Osteoblast (primary cell): ENCODE measurements around the gene CLDN18. TPM values are rescaled to one million over a fixed set of nuclear protein-coding genes. Genes with fewer than 3 reads are reported as not detected.
A peak's percentile ranks its signal among the peaks of the same experiment; 100 is the strongest.

Source experiments
- DNase-seq: peaks from one replicate; pipeline ENCODE4 v3.0.0; 2011; ENCODE audit warnings: low spot score, mixed read lengths; ENCODE audit not compliant: insufficient read length; ENCODE audit errors: missing footprints
- H2AFZ ChIP-seq: 2 replicates; pipeline ENCODE4 v1.6.0; 2011; ENCODE audit warnings: mild to moderate bottlenecking, low read length
- H3K27ac ChIP-seq: 2 replicates; pipeline ENCODE4 v1.5.1; 2011; ENCODE audit warnings: mild to moderate bottlenecking, low read depth, low read length, moderate library complexity
- H3K27me3 ChIP-seq: 2 replicates; pipeline ENCODE4 v1.6.0; 2012; ENCODE audit warnings: mild to moderate bottlenecking, control low read depth, inconsistent platforms, low read length, moderate library complexity; ENCODE audit not compliant: insufficient read depth
- H3K36me3 ChIP-seq: 2 replicates; pipeline ENCODE4 v1.5.1; 2011; ENCODE audit warnings: mild to moderate bottlenecking, low read length, control low read depth, moderate library complexity; ENCODE audit not compliant: insufficient read depth
- H3K4me1 ChIP-seq: 2 replicates; pipeline ENCODE4 v1.5.1; 2011; ENCODE audit warnings: mild to moderate bottlenecking, low read length, control low read depth, moderate library complexity; ENCODE audit not compliant: insufficient read depth
- H3K4me2 ChIP-seq: 2 replicates; pipeline ENCODE4 v1.6.0; 2011; ENCODE audit warnings: mild to moderate bottlenecking, low read length; ENCODE audit not compliant: insufficient read depth
- H3K4me3 ChIP-seq: fragments of 200-600 bp; sonication (generic); 3 replicates; pipeline ENCODE4 v1.5.1; 2012; ENCODE audit warnings: mild to moderate bottlenecking, low read length, inconsistent platforms; ENCODE audit not compliant: insufficient read depth
- H3K79me2 ChIP-seq: 2 replicates; pipeline ENCODE4 v1.6.0; 2012; ENCODE audit warnings: mild to moderate bottlenecking, low read length, control low read depth, inconsistent platforms; ENCODE audit not compliant: insufficient read depth
- H3K9me3 ChIP-seq: 2 replicates; pipeline ENCODE4 v1.5.1; 2011; ENCODE audit warnings: low read depth, low read length, control low read depth
- H4K20me1 ChIP-seq: 2 replicates; pipeline ENCODE4 v1.6.0; 2012; ENCODE audit warnings: mild to moderate bottlenecking, low read length, control low read depth; ENCODE audit not compliant: insufficient read depth
- total RNA-seq: library from RNA; depleted of rRNA; stranded (reverse); fragments of >200 nt; gene quantifications from 2 replicates; pipeline ENCODE4 v1.2.3, GENCODE V29; 2012
- TF ChIP-seq, protein P1 (sequence below): IDR thresholded peaks from 2 replicates; pipeline ENCODE4 v1.5.1; 2011; ENCODE audit warnings: mild to moderate bottlenecking, low read depth, low read length, moderate library complexity; ENCODE audit errors: extremely low read depth

Gene CLDN18
- total RNA-seq, 1 donor, result not detected

DNA sequence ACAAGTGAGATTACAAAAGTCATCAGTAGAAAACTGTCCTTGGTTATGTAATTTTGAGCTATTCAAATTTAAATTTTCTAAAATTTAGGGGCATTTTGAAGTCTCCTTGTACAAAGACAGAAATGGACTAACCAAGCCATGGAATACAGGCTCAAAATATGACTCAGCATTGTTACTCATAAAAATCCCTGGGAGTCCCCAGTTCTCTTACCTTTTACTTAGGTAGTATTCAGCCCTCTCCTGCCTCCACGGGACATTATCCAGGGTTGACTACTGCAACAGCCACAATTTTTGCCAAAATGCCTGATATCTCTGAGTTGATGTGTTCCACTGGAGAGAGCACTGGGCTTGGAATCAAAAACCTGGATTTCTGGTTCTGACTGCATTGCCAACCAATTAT lies 25.0 kb downstream of the CLDN18 start:
- TF ChIP-seq, protein P1, sequence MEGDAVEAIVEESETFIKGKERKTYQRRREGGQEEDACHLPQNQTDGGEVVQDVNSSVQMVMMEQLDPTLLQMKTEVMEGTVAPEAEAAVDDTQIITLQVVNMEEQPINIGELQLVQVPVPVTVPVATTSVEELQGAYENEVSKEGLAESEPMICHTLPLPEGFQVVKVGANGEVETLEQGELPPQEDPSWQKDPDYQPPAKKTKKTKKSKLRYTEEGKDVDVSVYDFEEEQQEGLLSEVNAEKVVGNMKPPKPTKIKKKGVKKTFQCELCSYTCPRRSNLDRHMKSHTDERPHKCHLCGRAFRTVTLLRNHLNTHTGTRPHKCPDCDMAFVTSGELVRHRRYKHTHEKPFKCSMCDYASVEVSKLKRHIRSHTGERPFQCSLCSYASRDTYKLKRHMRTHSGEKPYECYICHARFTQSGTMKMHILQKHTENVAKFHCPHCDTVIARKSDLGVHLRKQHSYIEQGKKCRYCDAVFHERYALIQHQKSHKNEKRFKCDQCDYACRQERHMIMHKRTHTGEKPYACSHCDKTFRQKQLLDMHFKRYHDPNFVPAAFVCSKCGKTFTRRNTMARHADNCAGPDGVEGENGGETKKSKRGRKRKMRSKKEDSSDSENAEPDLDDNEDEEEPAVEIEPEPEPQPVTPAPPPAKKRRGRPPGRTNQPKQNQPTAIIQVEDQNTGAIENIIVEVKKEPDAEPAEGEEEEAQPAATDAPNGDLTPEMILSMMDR, result no peak
- Histone ChIP-seq H3K36me3 (no peaks in the 10 kb centered on the region), H3K27ac (no peak overlapping the region), H3K9me3 (no peaks in the 10 kb centered on the region), H3K4me3 (no peak overlapping the region), H3K4me1 (no peaks in the 10 kb centered on the region), H4K20me1 (no peaks in the 10 kb centered on the region), H3K4me2 (no peak overlapping the region), H3K27me3 (no peaks in the 10 kb centered on the region), H2AFZ (no peak overlapping the region), H3K79me2 (no peaks in the 10 kb centered on the region)
- no peak for DNase-seq

DNA sequence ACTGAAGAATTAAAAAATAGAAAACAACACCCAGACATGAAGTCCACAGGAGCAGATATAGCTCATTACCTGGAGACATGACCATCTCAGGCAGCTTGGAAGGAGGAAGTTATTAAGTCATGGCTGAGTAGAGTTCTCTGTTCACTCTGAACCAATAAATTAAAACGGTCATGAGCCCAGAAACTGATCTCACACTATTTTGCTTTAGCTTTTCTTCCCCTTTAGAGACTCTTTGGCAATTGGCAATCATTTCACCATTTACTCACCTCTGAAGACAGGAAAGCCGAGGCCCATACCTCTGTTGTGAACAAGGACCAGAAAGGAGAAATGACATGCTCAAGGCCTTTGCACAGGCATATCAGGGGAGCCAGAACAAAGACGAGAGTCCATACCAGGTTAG lies 26.6 kb downstream of the CLDN18 start:
- Histone ChIP-seq H3K79me2 (no peaks in the 10 kb centered on the region), H3K27me3 (no peaks in the 10 kb centered on the region), H4K20me1 (no peaks in the 10 kb centered on the region), H3K4me2 (no peak overlapping the region), H3K4me3 (no peak overlapping the region), H3K27ac (no peak overlapping the region), H3K9me3 (no peaks in the 10 kb centered on the region), H2AFZ (no peak overlapping the region), H3K36me3 (no peaks in the 10 kb centered on the region), H3K4me1 (peaks cover 2% of the 10 kb centered on the region)
- DNase-seq, result no peak
- TF ChIP-seq, protein P1, result no peak

DNA sequence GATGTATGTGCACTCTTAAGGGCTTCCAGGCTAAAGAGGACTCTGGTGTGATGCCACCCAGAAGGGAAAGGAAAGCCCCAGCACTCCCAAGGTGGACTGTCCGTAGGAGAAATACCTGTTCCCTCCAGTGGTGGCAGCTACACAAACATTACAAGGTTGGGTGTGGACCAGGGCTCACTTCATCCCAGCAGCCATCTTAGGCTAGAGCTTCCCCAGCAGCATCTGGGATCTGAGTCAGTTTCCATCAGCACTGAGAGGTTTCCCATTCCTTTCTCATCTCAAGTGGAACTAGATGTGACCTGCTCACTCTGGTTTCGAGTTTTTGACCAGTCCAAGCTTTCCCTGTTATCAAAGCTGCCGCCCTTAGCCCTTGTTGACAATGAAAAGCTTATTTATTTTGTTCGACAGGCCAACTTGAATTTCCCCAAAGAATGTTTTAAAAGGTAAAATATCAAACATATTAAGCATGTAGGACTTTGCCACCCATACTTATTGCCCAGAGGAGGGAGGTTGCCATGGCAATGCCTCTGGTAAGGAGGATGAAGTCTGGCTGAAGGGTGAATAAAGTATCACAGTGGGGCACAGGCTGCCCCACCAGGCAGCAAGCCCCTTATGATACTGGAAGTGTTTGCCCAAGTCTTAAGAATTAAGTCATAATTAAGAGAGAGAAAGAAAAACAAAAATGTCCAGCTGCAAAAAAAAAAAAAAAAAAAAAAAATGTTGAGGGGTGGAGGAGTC lies 28.9 kb downstream of the CLDN18 start:
- DNase-seq, result no peak
- Histone ChIP-seq H3K4me3 (no peak overlapping the region), H3K4me1 (peaks cover 23% of the 10 kb centered on the region), H3K4me2 (no peak overlapping the region), H3K79me2 (no peaks in the 10 kb centered on the region), H2AFZ (no peak overlapping the region), H4K20me1 (no peaks in the 10 kb centered on the region), H3K36me3 (no peaks in the 10 kb centered on the region), H3K9me3 (no peaks in the 10 kb centered on the region), H3K27me3 (no peaks in the 10 kb centered on the region), H3K27ac (no peak overlapping the region)
- TF ChIP-seq, protein P1, result no peak

DNA sequence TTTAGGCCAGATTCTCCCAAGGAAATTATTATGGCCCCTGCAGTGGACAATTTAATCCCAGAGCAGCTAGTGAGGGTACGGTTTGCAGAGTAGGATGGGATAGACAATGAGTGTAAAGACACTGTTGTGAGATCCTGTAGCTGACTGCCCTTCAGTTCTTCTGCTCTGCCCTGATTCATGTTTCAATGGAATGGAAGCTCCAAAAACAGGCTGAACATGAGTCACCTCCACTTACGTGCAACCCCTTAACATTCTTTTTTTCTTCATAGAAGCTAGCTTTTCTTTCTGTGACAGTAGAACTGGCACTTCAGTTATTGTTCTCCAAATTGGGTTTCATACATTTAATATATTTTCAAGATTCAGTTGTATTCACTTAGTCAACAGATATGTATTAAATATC lies 32.1 kb downstream of the CLDN18 start:
- no peak overlapping the region for H3K4me3 ChIP-seq
- no peaks in the 10 kb centered on the region for H4K20me1 ChIP-seq
- no peaks in the 10 kb centered on the region for H3K79me2 ChIP-seq
- no peak overlapping the region for H2AFZ ChIP-seq
- H3K27ac ChIP-seq, result peak overlapping the region; percentile 40
- no peaks in the 10 kb centered on the region for H3K27me3 ChIP-seq
- H3K4me2 ChIP-seq, result peak overlapping the region; percentile 5
- H3K9me3 ChIP-seq, result no peaks in the 10 kb centered on the region
- H3K4me1 ChIP-seq, result peaks cover 28% of the 10 kb centered on the region
- DNase-seq, result no peak
- no peaks in the 10 kb centered on the region for H3K36me3 ChIP-seq
- TF ChIP-seq, protein P1, result no peak
